ENCODE measurements around the gene CNIH4. TPM values are rescaled to one million over a fixed set of nuclear protein-coding genes. Genes with fewer than 3 reads are reported as not detected.
"Not testable (repeated sequence)": the region's sequence is repeated elsewhere in the genome, so short reads cannot be mapped to it uniquely, and the experiment has no call there.

The CNIH4 gene
- total RNA-seq, 4 donors from 2014 or later, result 19.1 to 51.7 (median 34.0) TPM

DNA sequence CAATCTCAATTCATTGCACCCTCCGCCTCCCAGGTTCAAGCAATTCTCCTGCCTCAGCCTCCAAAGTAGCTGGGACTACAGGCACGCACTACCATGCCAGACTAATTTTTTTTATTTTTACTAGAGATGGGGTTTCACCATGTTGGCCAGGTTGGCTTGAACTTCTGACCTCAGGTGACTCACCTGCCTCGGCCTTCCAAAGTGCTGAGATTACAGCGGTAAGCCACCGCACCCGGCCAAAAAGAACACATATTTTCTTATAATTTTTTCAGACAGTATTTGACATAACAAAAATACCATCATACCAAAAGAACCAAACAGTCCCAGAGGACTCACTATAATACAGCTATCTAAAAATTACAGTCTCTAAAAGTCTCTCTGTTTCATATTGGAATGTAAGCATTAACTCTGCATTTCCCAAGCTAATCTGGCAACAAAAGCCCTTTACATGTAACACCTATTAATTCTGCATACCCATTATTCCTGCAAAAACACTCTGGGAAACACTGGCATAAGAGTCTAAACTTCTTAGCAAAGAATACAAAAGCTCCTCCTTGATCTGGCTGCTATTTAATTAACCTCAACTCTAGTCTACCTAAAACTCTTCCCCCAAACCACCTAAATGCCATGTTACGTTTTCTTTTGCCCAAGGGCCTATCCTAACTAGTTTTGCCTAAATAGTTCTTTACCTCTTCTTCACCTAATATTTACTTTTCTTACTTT, 51.1 kb downstream of the CNIH4 start:
- peaks cover 0 to 31% (median 3%) of the 10 kb centered on the region in 3 donors for H3K4me1 ChIP-seq
- no peaks in the 10 kb centered on the region for H3K27me3 ChIP-seq
- TF ChIP-seq, protein P1, sequence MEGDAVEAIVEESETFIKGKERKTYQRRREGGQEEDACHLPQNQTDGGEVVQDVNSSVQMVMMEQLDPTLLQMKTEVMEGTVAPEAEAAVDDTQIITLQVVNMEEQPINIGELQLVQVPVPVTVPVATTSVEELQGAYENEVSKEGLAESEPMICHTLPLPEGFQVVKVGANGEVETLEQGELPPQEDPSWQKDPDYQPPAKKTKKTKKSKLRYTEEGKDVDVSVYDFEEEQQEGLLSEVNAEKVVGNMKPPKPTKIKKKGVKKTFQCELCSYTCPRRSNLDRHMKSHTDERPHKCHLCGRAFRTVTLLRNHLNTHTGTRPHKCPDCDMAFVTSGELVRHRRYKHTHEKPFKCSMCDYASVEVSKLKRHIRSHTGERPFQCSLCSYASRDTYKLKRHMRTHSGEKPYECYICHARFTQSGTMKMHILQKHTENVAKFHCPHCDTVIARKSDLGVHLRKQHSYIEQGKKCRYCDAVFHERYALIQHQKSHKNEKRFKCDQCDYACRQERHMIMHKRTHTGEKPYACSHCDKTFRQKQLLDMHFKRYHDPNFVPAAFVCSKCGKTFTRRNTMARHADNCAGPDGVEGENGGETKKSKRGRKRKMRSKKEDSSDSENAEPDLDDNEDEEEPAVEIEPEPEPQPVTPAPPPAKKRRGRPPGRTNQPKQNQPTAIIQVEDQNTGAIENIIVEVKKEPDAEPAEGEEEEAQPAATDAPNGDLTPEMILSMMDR (IDR thresholded peaks at IDR 0.05), result no peak
- no peak for TF ChIP-seq POLR2A (IDR thresholded peaks at IDR 0.05)
- H3K36me3 ChIP-seq, result peaks cover 8 to 99% (median 22%) of the 10 kb centered on the region in 3 donors
- no peak overlapping the region for H3K27ac ChIP-seq
- no peak for DNase-seq
- H3K9me3 ChIP-seq, result no peaks in the 10 kb centered on the region
- intact Hi-C loops (cut with DNase I), result no loop called here
- H3K4me3 ChIP-seq, result no peak overlapping the region
- 40 to 60% methylated on average over 7 of the region's 7 CpGs for WGBS, 2 donors

DNA sequence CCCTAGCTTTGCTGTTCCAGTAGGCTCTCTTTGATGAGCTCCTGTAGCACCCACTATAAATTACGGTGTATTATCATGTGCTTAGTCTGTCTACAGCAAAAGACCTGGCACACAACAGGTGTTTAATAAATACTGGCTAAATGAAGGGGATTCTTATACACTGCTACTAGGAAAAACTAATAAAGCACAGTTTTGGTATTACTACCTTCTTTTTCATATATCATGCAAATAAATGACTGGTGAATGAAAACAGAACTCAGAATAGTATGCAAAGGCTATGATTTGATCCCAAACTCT, 51.6 kb downstream of the CNIH4 start:
- H3K9me3 ChIP-seq, result no peaks in the 10 kb centered on the region
- no peak for TF ChIP-seq POLR2A (IDR thresholded peaks at IDR 0.05)
- TF ChIP-seq, protein P1 (IDR thresholded peaks at IDR 0.05), result no peak
- DNase-seq, result no peak
- peaks cover 0 to 31% (median 3%) of the 10 kb centered on the region in 3 donors for H3K4me1 ChIP-seq
- no peaks in the 10 kb centered on the region for H3K27me3 ChIP-seq
- H3K36me3 ChIP-seq, result peaks cover 8 to 99% (median 22%) of the 10 kb centered on the region in 3 donors
- intact Hi-C loops (cut with DNase I), result no loop called here
- no peak overlapping the region for H3K4me3 ChIP-seq
- H3K27ac ChIP-seq, result no peak overlapping the region
- WGBS, 2 donors, result 69 to 75% methylated on average over 1 of the region's 1 CpG

DNA sequence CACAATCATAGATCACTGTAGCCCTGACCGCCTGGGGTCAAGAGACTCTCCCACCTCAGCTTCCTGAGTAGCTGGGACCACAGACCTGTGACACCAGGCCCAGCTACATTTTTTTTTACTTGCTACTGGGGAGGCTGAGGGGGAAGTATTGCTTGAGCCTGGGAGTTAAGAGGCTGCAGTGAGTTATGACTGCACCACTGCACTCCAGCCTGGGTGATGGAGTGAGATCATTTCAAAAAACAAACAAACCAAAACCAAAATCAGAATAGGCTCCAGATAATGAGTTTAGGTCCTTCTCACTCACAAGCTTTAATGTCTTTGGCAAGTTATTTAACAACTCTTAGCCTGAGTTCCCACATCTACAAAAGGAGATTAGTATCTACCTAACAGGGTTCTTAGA, 55.1 kb downstream of the CNIH4 start:
- DNase-seq, result no peak
- WGBS, 2 donors, result 88 to 89% methylated on average over 1 of the region's 1 CpG
- H3K36me3 ChIP-seq, result peaks cover 0 to 99% (median 30%) of the 10 kb centered on the region in 3 donors
- H3K4me3 ChIP-seq, result no peak overlapping the region
- intact Hi-C loops (cut with DNase I), result no loop called here
- no peaks in the 10 kb centered on the region for H3K27me3 ChIP-seq
- no peak overlapping the region for H3K27ac ChIP-seq
- TF ChIP-seq POLR2A (IDR thresholded peaks at IDR 0.05), result no peak
- TF ChIP-seq, protein P1 (IDR thresholded peaks at IDR 0.05), result no peak
- no peaks in the 10 kb centered on the region for H3K9me3 ChIP-seq
- peaks cover 0 to 25% (median 3%) of the 10 kb centered on the region in 3 donors for H3K4me1 ChIP-seq

DNA sequence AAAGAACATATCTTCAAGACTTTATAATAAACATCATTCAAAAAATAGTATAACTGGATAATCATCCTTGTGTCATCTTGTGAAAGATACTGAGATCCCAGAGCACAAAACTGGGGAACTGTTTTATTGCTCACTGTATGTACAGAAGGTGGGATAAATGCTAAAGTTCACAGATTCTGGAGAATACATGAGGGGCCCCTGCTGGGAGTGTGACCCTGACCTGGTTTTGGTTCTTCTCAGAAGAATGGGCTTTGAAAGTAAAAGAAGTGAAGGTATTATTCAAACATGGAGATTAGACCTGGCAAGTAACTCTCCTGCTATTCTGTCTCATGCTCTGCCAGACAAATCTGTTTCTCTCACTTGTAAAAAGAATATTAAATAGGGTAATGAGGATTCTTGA, 63.4 kb downstream of the CNIH4 start:
- Histone ChIP-seq H3K27me3 (no peaks in the 10 kb centered on the region), H3K9me3 (no peaks in the 10 kb centered on the region), H3K4me3 (no peak overlapping the region), H3K4me1 (no peaks in the 10 kb centered on the region), H3K36me3 (peaks cover 0 to 100% (median 68%) of the 10 kb centered on the region in 3 donors), H3K27ac (no peak overlapping the region)
- TF ChIP-seq POLR2A (IDR thresholded peaks at IDR 0.05), result no peak
- TF ChIP-seq, protein P1 (IDR thresholded peaks at IDR 0.05), result no peak
- no peak for DNase-seq
- intact Hi-C loops (cut with DNase I), result no loop called here

DNA sequence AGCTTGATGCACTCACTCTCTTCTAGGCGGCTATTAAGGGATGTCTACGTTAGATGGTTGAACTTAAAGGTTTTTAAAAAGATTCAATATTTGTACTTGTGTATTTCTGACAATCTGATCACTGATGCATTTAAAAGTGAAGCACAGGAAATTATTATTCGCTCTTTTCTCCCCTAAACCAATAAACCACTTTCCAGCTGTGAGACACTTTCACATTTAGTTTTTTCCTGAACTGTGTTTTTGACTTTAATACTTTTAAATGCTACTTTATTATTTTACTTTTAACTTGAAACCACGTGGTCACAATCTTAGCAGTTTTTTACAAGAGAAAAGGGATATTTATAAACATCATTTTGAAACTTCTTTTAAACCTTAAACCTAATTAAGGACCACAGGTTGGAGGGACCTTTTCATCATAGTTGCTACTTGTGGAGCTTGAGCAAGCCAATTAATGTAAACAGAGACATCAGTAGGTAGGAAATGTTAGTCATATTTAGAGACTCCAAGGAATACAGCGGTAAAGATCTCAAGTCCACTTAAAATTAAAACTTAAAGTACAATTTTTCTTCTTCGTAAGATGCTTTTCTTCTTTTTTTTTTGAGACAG, 68.7 kb downstream of the CNIH4 start:
- 76 to 89% methylated on average over 6 of the region's 6 CpGs for WGBS, 2 donors
- H3K27ac ChIP-seq, result no peak overlapping the region
- no peak for DNase-seq
- H3K4me3 ChIP-seq, result no peak overlapping the region
- H3K36me3 ChIP-seq, result peaks cover 0 to 94% (median 36%) of the 10 kb centered on the region in 3 donors
- H3K9me3 ChIP-seq, result no peaks in the 10 kb centered on the region
- no peak for TF ChIP-seq POLR2A (IDR thresholded peaks at IDR 0.05)
- TF ChIP-seq, protein P1 (IDR thresholded peaks at IDR 0.05), result no peak
- H3K27me3 ChIP-seq, result no peaks in the 10 kb centered on the region
- intact Hi-C loops (cut with DNase I), result no loop called here
- H3K4me1 ChIP-seq, result peaks cover 0 to 38% (median 20%) of the 10 kb centered on the region in 3 donors

DNA sequence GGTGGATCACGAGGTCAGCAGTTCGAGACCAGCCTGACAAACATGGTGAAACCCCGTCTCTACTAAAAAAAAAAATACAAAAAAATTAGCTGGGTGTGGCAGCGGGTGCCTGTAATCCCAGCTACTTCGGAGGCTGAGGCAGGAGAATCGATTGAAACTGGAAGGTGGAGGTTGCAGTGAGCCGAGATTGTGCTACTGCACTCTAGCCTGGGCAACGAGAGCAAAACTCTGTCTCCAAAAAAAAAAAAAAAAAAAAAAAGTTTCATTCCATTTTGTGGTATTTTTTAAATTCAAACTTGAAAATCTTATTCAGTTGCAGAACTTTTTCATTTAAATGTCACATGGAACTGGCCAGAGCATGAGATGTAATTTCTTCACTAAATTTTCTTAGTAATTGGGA, 70.2 kb downstream of the CNIH4 start:
- Histone ChIP-seq H3K27ac (peak overlapping the region in 2 of 4 donors; percentile 16 to 30), H3K36me3 (peaks cover 0 to 86% (median 24%) of the 10 kb centered on the region in 3 donors)

More for the DNA sequence above, 70.2 kb downstream of the CNIH4 start:
- intact Hi-C loops (cut with DNase I); H3K27me3 ChIP-seq; H3K9me3 ChIP-seq; H3K4me3 ChIP-seq; DNase-seq: not testable (repeated sequence)
- H3K4me1 ChIP-seq, result peaks cover 0 to 52% (median 35%) of the 10 kb centered on the region in 3 donors
- 75 to 89% methylated on average over 8 of the region's 8 CpGs for WGBS, 2 donors
